HG02938 (cell line): ENCODE data around the gene CPZ.
"Not testable (repeated sequence)": the region's sequence is repeated elsewhere in the genome, so short reads cannot be mapped to it uniquely, and the experiment has no call there.

ENCODE experiments used
- ATAC-seq: cut with Tn5 transposase; IDR thresholded peaks from one replicate; pipeline ENCODE4 v1.9.1; 2021; ENCODE audit warnings: mild to moderate bottlenecking, moderate library complexity; ENCODE audit not compliant: unreplicated experiment

The CPZ gene

DNA sequence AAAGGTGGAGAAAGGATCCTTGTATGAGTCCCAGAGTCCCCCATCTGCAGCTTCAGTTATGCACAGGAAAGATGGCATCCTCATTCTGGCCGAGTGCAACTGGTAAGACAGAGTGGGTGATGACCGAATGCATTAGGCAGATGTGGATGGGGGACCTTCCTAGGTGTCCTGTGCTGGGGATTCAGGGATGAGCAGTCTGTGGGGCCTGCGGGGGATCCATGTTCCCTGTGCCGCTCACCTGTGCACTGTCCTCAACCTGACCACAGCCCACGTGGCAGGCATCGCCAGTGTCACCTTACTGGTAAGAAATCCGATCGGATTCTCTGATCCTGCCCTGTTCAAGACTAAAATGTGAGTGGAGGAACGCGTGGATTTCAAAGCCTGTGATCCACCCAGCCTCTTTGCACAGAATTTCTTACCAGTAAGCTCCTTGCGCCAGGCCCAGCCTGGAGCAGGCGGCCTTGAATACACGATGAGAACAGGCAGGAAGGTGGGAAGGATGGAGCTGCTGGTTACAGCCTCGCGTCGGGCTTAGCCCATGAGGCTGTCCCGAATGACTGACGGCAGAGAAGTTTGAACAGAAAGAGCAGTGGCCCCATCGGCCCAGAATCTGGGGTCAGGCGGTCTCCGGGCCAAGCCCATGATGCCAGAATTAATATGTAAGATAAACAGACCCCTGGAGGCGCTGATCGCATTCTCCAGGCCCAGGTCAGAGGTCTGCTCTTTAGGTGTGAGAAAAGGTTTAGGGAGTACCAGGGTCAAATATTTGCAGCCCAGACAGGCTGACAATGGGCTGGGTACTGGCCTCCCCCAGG, 56.5 kb downstream of the CPZ start:
- no peak for ATAC-seq

DNA sequence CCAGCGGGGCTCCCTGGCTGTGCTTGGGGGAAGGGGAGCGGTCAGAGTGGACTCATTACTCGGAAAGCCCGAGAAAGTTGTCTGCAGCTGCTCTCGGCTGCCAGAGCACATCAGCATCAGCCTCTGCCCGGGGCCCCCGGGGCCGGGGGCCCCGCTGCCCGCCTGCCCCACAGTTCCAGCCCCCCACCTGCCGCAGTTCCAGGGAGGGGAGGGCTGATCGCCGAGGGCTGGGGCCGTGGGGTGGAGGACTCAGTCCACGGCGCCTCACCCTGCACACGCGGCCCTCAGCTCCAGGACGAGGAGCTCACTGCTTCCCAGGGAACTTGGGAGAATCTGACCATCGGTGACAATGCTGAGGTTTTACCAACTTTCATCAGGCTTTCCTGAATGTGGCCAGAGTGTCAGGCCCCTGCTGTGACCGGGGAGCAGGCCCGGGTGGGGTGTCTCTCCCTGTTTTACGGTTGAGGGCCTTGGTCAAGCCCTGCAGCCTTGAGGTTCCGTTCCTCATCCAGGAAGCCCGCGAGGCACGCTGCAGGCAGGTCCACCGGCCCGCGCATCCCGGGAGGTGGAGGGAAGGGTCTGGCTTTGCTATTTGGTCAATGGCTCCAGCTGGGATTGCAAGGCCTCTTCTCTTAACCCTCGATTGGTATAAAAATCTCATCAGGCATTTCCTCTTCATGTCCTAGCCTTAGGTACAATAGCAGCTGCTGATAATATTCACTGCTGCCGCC, 57.2 kb downstream of the CPZ start:
- ATAC-seq: no peak

DNA sequence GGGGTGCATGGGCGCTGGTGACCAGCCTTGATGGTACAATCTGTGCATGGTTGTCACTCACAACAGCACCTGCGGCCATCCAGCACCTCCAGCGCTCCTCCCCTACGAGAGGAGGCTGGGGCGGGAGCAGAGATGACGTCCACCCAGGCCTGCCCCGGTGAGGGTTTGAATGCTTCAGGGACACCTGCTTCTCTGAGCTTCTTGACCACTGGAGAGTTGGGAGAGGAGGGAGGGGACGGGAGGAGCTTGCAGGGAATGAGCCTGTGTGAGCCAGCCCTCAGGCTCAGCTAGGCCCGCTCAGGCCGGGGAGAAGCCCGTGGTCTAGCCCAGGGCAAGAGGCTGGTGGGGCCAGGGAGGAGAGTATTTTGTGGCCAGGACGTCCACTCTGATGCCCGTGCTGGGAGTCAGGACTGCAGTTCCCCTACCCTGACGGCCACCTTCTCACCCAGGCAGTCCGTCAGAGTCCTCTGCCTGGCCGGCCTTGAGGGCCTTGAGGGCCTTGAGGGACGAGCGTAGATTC, 59.2 kb downstream of the CPZ start:
- ATAC-seq: no peak

- ATAC-seq: no peak
Observed at GRCh38 chr4:8652181-8653078, 59.9 kb downstream of the CPZ start.

GRCh38 chr4:8653326-8654000, 60.9 kb downstream of the CPZ start:
- no peak for ATAC-seq

- not testable (repeated sequence) for ATAC-seq
Observed at GRCh38 chr4:8654139-8654538, 61.6 kb downstream of the CPZ start.

DNA sequence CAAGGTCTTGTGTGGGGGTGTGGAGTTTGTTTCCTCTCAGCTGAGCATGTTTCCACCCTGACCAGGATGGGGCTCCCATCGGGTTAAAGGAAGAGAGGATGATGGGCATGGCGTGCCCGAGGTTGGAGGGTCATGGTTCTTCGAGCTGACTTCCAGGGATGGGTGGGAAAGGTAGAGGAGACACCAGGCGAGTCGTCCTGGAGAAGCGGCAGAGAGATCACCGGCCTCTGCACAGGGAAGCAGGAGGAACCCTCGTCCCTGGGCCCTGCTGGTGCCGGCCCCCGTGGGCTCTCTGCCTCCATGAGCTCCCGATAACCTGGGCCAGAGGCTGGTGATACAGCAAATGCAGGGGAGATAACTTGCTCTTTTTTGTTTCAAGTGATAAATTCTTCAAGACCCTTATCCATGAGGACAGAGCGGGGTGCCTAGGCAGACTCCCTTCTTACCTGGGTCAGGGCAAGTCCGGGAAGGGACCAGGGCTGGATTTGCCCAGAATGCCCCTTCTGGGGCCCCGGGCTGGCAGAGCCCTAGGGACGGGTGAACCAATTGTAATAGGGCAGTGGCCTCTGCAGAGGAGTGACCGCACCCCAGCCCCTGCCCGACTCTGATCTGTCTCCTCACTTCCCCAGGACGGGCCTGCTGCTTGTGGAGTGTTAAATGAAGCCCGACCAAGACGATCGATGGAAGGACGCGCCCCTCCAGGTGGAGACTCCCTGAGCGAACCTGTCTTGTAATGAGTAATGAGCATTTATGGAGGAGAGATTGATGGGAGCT, 63.0 kb downstream of the CPZ start:
- no peak for ATAC-seq

DNA sequence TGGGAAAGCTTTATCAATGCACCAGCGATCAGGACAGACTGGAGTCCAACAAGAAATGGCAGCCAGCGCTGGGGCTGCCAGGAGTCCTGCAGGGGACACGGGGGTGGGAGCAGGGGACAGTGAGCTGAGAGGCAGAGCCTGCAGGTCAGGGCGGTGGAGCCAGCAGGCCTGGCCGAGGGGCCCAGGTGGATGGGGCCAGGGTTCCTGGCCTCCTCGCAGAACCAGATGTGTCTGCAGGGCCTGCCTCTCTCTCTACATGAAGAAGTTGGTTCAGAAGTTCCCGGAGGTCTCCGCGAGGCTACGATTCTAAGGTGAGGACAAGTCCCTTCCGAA, 63.6 kb downstream of the CPZ start:
- ATAC-seq: no peak

GRCh38 chr4:8656711-8657380, 64.3 kb downstream of the CPZ start:
- ATAC-seq: no peak

GRCh38 chr4:8657381-8658088, 65.0 kb downstream of the CPZ start:
- no peak for ATAC-seq

DNA sequence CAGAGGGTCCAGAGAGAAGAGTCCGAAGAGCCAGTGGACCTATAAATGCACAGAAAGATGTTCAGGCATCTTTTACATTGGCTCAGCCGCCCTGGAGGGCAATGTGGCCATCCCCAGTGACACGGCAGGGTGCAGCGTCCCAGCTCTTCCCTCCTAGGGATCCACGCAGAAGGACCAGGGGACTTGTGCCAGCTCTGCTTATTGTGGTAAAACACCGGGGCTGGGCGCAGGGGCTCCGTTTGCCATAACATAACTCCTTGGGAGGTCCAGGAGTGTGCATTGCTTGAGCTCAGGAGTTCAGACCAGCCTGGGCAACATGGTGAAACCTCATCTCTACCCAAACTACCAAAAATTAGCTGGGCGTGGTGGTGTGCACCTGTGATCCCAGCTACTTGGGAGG, 70.2 kb downstream of the CPZ start:
- no peak for ATAC-seq

DNA sequence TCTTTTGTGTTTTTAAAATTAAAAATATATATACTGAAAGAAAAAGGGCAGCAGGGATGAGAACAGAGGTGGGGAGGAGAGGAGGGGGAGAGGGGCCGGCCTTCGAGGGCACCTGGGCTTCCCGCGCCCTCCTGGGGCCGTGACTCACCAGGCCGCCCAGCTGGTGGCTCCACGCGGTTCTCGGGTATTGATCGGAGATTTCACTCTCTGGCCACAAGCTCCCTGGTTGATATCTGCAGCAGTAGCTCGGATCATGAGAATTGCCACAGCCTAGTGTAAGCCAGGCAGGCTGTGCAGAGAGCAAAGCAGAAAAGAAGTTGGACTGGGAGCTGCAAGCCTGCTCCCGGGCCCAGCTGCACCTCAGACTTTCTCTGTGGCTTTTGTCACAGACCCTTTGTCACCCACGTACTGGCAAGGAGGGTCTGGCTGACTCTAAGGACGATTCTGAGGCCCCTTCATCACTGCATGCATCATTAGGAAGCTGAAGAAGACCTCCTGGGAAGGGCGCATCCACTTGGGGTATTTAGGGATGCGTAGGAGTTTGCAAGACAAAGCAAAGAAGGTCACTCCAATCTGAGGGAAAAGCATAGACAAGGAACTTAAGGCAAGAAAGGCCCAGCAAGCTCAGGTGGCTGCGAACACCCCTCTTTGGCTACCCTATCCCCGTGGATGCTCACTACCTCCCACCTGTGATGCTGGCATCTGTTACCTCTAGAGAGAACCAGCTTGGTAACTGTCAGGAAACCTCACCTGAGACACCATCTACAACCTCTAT, 71.7 kb downstream of the CPZ start:
- ATAC-seq: no peak

DNA sequence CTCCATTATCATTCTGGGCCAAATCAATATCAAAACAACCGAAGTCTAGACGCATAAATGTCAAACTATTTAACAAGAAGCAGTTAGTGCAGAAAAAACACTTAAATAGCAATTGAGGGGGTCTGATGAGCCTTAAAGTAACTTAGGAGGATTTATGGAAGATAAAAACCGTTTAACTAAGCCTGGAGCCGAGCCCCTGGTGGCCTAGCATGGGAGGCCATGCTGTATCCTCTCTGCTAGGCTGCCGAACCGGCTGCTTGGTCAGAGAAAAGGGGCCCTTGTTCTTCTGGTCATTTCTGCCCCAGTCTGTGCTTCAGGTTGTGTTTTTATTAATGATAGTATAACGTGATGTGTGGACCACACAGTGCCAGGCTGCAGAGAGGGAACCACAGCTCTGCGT, 72.4 kb downstream of the CPZ start:
- ATAC-seq: no peak

DNA sequence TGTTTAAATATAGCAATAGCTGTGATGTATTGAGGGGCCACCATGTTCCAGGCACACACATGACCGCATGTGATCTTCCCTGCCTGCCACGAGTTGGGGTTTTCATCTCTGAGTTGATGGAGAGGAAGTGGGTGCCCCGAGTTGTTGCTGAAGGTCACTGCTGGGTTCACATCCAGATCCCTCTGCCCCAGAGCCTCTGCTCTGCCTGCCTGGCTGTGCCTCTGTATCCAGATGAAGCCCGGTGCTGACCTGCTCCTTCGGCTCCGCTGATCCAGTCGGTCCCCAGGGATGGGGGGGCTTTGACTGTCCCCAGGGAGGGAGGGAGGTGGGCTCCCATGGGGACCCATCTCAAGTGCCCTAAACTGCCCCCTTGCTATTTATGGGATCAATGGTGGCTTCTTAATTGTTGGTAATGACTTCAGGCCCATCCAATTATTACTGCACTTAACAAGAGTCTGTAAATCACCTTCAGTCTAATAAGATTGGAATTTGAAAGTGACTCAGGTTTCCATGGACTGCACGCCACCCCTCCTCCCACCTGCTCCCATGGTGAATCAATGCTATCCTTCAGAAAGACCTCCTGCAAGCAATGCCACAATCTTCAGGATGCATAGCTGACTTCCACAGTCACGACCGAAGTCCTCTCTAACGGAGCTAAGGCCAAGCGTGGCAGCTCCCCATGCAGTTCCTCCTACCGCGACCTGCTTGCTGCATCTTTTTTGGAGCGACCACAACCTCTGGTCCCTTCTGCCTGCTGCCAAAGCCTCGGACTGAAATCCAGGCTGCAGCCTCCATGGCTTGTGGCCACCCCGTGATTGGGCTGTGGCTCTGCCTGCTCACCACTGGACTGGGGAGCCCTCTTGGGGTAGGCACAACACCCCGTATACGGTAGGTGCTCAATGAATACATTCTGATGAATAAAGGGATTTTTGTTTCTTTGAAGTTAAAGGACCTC, 73.1 kb downstream of the CPZ start:
- no peak for ATAC-seq

- no peak for ATAC-seq
Observed at GRCh38 chr4:8666581-8666980, 74.0 kb downstream of the CPZ start.
